Keratinocyte (primary cell): Measurements from ENCODE around the gene HMGN4.

ENCODE experiments used
- CTCF ChIP-seq, 3 experiments: IDR thresholded peaks in 1 of 3; conservative IDR thresholded peaks in 1 of 3; optimal IDR thresholded peaks in 1 of 3; 2 replicates in 2 of 3; 3 replicates in 1 of 3; pipeline versions ENCODE3 to v1.5.1; 2011; ENCODE audit warnings: low read length in 3 of 3, mild to moderate bottlenecking in 3 of 3, moderate library complexity in 2 of 3, control low read depth in 1 of 3, inconsistent platforms in 1 of 3; ENCODE audit not compliant: insufficient read depth in 2 of 3; ENCODE audit errors: extremely low read depth in 1 of 3
- EZH2 ChIP-seq: IDR thresholded peaks from one replicate; pipeline ENCODE4 v1.6.1; 2012; ENCODE audit warnings: inconsistent platforms, mild to moderate bottlenecking, low read length, moderate library complexity

GRCh38 chr6:26570027-26570809 lies 32.1 kb downstream of the HMGN4 start:
- TF ChIP-seq CTCF (optimal IDR thresholded peaks at IDR 0.05 in 1 of 3, IDR thresholded peaks at IDR 0.05 in 1 of 3, conservative IDR thresholded peaks at IDR 0.05 in 1 of 3; ENCODE audit: extremely low read depth in 1 of 3, insufficient read depth in 2 of 3, low read length in 3 of 3) = no peak
- TF ChIP-seq EZH2 = no peak
